RPMI8226 (cell line): ENCODE data around the gene ENHO.
"Not testable (repeated sequence)": the region's sequence is repeated elsewhere in the genome, so short reads cannot be mapped to it uniquely, and the experiment has no call there.

Source experiments
- DNase-seq: peaks from one replicate; pipeline ENCODE4 v3.0.0-alpha.2; 2015

The ENHO gene

GRCh38 chr9:34555002-34555348, 32.2 kb upstream of the ENHO start:
- DNase-seq, result no peak

- DNase-seq, result no peak
Measured at GRCh38 chr9:34554211-34555001, 31.6 kb upstream of the ENHO start.

GRCh38 chr9:34553511-34554021, 30.8 kb upstream of the ENHO start:
- DNase-seq, result no peak

DNA sequence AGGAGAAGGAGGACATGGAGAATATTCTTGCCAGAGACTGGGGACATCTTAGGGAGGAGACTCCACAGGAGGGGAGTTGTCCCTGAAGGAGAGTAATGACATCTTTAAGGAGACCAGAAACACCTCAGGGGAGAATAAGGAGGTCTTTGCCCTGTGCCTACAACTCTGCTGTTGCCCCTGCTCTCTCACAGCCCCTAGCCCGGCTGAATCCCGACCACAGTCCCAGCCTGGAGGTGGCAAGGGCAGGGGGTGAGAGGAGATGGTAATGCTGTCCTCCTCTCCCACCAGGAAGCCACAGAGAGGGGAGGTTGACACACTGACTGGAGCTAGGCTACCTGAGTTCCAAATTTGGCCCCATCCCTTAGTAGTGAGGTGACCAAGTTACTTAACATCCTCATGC, 30.2 kb upstream of the ENHO start:
- no peak for DNase-seq

DNA sequence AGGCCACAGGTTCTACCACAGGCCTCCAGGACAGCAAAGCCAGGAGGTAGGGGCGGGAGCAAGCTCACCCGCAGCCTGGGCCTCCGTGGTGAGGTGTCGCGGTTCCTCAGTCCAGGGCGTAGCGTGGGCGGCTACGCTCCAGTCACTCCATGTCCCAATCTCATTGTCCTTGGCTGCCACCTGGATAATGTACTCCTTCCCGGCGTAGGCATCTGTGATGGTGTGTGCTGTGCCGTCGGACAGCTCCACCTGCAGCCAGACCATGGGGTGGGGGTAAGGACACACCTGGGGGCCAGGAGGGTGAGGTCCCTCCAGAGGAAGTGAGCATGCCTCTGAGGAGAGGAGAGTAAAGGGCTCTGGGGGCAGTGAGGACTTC, 29.8 kb upstream of the ENHO start:
- DNase-seq, result no peak

DNA sequence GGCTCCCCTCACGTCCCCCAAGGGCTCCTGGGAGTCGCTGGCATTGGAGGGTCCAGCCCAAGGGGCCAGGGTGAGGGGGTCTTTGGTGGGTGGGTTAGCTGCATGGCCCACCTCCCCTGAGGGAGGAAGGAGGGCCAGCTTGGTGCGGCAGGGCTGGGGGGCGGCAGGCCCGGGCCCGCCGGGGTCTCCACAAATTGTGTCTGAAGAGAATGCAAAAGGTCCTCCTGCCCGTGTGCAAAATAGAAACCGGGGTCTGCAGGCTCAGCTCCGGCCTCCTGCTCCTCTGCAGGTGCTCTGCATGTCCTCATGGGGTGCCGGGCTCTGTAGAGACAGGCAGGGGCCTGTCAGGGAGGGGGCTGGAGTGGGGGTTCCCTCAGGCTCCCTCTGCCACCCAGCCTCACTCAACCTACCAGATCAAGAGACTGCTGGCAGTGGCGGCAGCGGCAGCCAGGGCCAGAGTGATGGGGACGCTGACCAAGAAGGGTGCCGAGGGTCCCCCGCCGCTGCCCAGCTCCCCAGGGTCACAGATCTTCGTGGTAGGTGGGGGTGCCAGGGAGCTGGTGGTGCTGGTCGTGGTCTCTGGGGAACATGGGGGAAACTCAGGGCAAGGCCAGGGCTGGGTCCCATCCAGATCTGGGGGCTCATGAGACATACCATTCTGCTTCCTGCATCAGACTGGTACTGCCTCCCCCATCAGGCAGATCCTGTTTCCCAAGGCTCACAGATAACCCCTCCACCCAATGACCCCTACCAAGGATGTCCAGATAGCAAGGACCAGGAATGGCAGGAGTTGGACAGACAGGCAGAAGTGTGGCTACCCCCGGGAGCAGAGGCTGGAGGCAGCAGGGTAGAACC, 29.2 kb upstream of the ENHO start:
- DNase-seq, result no peak

DNA sequence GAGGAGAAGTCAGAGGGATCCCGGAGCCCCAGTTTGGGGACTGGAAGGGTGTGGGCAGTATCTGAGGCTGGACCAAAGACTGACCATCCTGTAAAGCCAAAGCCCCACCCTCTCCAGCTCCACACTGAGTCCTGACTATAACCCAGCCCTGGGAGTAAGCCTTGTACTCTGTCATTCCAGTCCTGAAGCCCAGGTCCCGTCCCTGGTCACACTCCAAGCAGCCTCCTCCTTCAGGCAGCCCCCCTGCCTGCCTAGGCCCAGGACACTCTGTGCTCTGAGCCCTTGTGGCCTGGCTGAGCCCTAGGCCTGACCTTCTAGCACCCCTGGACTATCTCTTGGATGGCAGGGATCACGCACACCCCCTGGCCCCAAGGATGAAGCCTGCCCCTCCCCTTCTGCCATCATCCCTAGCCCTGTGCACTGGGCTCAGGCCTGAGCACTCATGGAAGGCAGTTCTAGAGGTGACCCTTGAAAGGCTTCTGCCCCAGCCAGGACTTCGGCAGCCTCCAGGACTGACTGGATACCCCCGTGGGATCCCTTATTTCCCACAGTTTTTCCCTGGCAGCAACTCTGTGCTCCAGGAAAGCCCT, 28.0 kb upstream of the ENHO start:
- no peak for DNase-seq

DNA sequence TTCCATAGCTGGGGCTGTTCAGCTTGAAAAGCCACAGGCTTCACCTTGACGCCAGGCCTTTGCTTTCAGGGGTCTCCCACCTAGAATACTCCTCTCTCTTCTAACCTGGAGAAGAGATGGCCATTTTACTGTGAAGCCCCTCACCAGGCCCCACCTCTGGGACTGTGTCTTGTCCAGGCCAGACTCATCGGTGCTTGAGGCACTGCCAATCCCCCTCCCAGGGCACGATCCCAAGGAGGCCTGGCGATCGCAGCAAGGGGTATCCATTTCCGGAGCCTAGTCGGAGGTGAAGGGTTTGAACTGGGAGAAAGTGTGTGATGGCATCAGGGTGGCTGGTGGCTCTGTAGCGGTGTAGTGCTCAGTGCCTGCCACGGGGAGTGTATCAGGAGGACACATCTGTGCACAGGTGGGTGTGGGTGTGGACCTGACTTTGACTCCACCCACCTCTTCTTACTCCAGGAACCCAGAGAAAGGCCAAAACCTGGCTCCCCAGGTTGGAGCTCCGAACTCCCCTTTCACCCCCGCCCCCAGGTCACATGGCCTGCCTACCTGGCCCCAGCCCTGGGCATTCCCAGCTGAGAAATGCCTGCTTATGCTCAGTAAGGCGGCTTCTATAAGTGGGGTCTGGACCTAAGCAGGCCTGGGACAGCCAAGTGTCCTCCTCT, 27.4 kb upstream of the ENHO start:
- peak; percentile 41 for DNase-seq

GRCh38 chr9:34549407-34549732, 26.6 kb upstream of the ENHO start:
- no peak for DNase-seq

DNA sequence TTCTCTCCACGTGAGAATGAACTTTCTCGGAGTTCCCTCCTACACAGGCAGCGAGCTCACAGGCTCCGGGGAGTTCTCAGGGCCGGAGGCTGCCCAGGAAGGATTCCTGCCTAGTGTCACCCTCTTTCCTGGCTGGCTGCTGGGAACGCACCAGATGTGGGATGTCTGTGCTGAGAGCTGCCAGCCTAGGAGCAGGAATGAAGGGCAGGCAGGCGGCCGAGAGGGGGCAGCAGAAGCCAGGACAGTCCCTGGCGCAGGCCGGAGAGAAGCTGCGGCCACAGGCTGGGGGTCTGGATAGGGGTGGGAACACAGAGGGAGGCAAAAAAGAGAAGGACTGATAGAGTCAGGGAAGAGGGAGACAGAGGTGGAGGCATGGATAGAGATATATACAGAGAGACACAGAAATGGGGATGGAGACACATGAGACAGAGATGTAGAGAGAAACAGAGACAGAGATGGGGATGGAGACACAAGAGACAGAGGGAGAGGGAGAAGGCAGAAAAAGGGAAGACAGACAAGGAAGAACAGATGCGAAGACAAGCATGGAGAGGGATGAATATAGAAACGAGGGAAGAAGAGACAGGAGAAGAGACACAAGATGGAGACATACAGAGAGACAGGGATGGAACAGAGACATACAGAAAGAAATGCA, 25.3 kb upstream of the ENHO start:
- DNase-seq, result peak; percentile 47

- peak; percentile 61 for DNase-seq
Measured at GRCh38 chr9:34546834-34547827, 24.3 kb upstream of the ENHO start.

- DNase-seq, result no peak
Measured at GRCh38 chr9:34546102-34546833, 23.5 kb upstream of the ENHO start.

DNA sequence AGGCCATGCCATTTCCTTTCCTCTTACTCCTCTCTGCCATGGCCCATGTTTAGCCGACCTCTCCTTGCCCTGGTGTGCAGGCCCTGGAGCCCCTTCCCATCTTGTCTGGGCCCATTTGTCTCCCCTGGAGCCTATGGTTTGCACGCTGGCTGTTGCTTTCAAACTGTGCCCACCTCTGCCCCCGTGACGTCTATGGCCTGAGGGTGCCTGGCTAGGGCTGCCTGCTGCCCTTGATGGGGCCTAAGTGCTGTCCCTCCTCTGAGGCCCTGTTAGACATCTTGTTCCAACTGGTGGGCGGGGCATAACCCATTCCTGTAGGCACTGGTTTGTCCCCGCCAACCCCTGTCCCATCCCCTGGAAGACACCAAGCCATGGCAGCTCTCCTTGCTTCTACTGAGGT, 22.7 kb upstream of the ENHO start:
- DNase-seq, result no peak

DNA sequence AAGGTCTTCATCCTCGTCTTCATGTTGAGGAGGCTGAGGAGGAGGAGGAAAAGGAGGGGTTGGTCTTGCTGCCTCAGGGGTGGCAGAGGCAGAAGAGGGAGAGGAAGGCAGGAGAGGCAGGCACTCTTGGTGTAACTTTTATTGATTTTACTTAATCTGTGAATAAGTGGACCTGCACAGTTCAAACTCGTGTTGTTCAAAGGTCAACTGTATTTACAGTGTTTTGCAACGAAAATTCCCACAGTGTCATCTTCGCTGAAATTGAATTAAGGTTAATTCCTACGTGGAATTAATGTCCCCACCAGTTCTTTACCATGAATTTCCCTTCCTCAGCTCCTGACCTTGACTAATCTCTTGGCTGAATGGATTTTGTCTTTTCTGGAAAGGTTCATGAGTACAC, 21.2 kb upstream of the ENHO start:
- DNase-seq, result no peak

DNA sequence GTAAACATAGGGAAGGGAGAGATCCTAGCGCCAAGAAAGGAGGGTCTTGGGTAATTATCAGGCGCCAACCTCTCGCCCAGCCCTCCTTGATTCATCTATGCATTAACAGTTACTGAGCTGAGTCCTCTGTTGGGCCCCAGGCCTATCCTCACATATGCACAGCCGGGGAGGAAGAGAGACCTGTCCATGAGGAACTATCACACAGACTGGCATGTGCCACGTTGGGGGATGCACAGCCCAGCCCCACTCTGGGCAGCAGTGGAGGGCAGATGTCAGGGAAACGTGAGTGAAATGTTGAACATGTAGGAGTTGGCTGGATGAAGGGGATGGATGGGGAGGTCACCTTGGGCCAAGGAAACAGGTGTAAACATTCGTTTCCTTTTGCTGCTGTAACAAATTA, 18.8 kb upstream of the ENHO start:
- DNase-seq, result no peak

DNA sequence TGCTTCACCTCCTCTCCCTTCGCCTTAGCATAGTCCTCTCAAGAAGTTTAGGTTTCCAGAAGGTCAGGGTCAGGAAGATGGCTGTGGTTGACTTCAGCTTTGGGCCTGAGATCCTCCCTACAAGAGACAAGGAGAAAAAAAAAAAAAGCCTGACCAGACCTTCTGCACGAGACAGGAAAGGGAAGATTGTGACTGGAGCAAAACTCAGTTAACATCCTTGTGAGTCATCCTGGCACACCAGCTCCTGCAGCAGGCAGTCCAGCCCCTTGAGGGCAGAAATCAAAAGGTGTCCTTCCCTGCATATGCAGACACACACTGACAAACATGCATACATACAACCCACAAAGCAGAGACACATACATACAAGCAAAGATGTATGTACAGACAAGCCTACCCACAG, 18.0 kb upstream of the ENHO start:
- no peak for DNase-seq

DNA sequence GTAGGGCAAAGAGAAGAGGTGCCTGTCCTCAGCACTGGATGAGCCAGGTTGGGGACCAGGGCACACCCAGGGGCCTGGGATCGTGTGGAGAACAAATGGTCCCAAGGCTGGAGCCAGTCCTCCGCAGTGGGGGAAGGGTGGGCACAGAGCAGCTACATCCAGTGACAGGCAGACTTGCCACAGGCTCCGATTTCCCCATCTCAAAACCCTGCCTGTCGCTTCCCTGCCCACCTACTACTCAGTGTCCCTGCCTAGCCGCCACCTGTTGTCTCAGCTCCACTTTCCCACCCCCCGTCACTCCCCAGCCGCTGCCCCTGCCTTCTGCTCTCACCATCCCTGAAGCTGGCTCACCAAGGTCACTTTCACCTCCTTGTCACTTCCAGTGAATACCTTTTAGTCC, 13.9 kb upstream of the ENHO start:
- no peak for DNase-seq

- DNase-seq, result not testable (repeated sequence)
Measured at GRCh38 chr9:34532041-34532440, 9.3 kb upstream of the ENHO start.

DNA sequence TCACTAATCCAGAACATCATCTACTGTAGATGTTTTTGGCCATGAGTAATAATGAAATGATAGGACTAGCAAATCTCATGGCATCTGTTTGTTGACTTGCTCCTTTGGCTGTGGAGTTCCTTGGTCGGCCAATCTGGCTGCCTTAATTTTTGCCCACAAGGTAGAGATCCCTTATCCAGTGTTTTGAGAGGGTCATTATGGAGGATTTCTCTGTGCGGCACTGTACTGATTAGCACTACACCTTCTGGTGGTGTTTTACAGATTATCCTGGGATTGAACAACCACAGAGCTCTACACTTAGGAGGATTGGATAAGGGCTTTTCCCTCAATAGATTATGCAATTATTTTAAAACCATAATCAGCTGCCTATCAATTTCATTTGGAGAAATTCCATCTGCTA, 3.2 kb upstream of the ENHO start:
- DNase-seq, result no peak

DNA sequence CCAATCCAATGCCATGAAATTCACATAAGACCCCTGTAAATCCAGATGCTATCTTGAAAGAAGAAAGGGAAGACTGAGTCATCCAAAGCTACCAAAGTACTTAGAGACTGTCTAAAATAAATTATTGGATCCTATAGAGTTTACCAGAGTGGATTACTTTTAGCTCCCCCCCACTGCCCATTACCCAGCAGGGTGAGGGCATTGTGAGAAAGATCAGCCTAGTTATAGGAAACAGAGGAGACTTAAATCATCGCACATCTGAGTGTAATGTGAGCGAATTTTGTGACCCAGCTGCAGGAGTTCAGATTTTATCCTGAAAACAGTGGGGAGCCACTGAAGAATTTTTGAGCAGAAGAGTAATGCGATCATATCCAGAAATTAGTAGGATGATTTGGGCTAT, 1.6 kb upstream of the ENHO start:
- no peak for DNase-seq
